Measurements from ENCODE around the gene EFCAB6. TPM values are rescaled to one million over a fixed set of nuclear protein-coding genes. Genes with fewer than 3 reads are reported as not detected.
A peak's percentile ranks its signal among the peaks of the same experiment; 100 is the strongest.

EFCAB6 gene
- total and polyA plus RNA-seq, 10 donors, result 0.07 to 2.8 (median 0.78) TPM

DNA sequence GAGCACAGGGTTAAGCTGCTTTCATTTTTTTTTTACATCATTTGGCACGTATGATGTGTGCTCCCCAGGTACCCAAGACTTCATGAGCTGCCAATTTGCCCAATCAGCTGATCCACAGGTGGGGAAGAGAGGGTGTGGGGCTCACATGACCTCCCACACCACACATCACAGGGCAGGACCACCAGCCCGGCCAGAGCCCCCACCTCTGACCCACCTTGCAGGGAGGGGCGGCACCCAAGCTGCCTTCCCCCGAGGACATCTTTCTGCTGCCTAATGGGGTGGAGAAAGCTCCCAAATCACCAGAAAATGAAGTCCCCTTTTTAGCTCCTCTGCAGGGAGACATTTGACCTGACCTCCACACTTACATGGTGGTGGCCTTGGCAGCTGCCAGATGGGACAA lies 280.5 kb downstream of the EFCAB6 start:
- 59 to 73% (median 68%) methylated on average over 4 of the region's 4 CpGs for WGBS, 5 donors
- H3K27ac ChIP-seq, result no peak overlapping the region
- no peak for TF ChIP-seq POLR2AphosphoS5 (IDR thresholded peaks at IDR 0.05)
- TF ChIP-seq CTCF (IDR thresholded peaks at IDR 0.05 in 8 of 11, conservative IDR thresholded peaks at IDR 0.05 in 3 of 11), result no peak
- TF ChIP-seq POLR2A (IDR thresholded peaks at IDR 0.05), result no peak
- H3K4me3 ChIP-seq, result no peak overlapping the region
- peaks cover 0 to 22% (median 4%) of the 10 kb centered on the region in 7 donors for H3K27me3 ChIP-seq (replicated peaks in 1 of 7)
- no peaks in the 10 kb centered on the region for H3K36me3 ChIP-seq
- H3K9me3 ChIP-seq, result peaks cover 0 to 3% (median 0%) of the 10 kb centered on the region in 8 donors
- H3K4me1 ChIP-seq, result no peaks in the 10 kb centered on the region
- no peak for DNase-seq
- intact Hi-C loops (cut with DNase I; ENCODE audit: low total_unique reads), result no loop called here

DNA sequence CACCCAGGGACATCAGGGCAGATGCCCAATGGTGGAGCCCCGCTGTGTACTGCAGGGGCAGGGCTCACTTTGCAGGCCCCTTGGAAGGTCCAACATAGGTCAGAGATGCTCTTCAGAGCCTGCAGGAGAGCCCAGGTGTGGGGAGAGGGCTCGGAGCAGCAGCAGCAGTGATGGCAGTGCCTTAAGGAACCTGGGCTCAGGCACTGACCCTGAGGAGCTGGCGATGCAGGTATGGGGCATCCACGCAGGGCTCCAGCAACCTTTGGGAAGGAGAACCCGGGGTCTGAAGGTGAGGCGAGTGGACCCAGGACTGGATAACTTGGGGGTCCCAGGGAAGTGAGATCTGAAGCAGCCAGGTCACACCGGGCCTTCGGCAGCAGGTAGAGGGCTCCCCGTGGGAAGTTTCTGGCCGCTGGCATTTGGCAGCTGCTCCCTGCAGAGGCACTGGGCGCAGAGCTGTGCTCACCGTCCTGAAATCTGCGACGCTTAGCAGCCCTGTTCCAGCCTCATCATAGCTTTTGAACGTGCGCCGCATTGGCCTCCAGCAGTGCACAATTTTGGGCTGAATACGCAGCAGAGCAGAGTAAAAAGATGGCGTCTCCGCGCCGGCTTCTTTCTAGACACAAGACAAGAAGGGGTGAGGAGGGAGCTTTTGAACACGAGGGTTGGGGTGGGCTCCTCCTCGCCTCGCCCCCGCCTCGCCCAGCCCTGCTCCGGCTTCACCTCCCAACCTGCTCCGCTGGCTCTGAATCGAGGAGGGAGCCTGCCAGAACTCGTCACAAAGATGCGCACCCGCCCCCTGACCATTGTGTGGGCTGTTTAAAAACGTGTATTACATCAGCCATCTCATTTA lies 281.5 kb downstream of the EFCAB6 start:
- WGBS, 5 donors, result 82 to 86% (median 85%) methylated on average over 33 to 34 of the region's 34 CpGs
- no peak for DNase-seq
- Histone ChIP-seq H3K4me1 (no peaks in the 10 kb centered on the region), H3K27ac (no peak overlapping the region), H3K36me3 (no peaks in the 10 kb centered on the region), H3K4me3 (no peak overlapping the region), H3K9me3 (no peaks in the 10 kb centered on the region), H3K27me3 (replicated peaks in 1 of 7) (peaks cover 0 to 33% (median 4%) of the 10 kb centered on the region in 7 donors)
- TF ChIP-seq POLR2A (IDR thresholded peaks at IDR 0.05), result no peak
- no peak for TF ChIP-seq POLR2AphosphoS5 (IDR thresholded peaks at IDR 0.05)
- no peak for TF ChIP-seq CTCF (IDR thresholded peaks at IDR 0.05 in 8 of 11, conservative IDR thresholded peaks at IDR 0.05 in 3 of 11)
- intact Hi-C loops (cut with DNase I; ENCODE audit: low total_unique reads), result no loop called here

- intact Hi-C loops (cut with DNase I; ENCODE audit: low total_unique reads), result no loop called here
- H3K9me3 ChIP-seq, result no peaks in the 10 kb centered on the region
- H3K36me3 ChIP-seq, result no peaks in the 10 kb centered on the region
- WGBS, 5 donors, result 64 to 74% (median 72%) methylated on average over 9 of the region's 9 CpGs
- H3K4me1 ChIP-seq, result no peaks in the 10 kb centered on the region
- TF ChIP-seq POLR2A (IDR thresholded peaks at IDR 0.05), result no peak
- no peak for TF ChIP-seq POLR2AphosphoS5 (IDR thresholded peaks at IDR 0.05)
- TF ChIP-seq CTCF (IDR thresholded peaks at IDR 0.05 in 8 of 11, conservative IDR thresholded peaks at IDR 0.05 in 3 of 11), result no peak
- H3K27ac ChIP-seq, result no peak overlapping the region
- DNase-seq, result peak; percentile 28
- peaks cover 0 to 36% (median 4%) of the 10 kb centered on the region in 7 donors for H3K27me3 ChIP-seq (replicated peaks in 1 of 7)
- no peak overlapping the region for H3K4me3 ChIP-seq
Observed at GRCh38 chr22:43529934-43530333, 282.2 kb downstream of the EFCAB6 start.

DNA sequence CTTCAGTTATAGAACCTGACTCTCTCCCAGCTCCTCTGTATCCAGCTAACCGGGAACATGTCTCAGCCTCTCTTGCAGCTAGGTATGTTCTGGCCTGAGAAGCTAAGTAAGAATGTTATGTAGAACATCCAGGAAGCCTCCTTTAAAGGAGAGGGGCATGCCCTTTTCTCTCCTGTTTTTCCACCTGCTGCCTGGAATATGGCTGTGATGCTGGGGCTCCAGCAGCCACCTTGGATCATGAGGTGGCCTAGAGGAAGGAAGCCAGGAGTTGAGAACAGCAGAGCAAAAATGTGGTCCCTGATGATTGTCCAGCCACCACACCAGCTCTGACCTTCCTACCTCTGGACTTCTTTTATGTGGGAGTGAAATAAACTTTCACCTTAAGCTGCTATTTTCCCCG lies 282.6 kb downstream of the EFCAB6 start:
- TF ChIP-seq CTCF (IDR thresholded peaks at IDR 0.05 in 8 of 11, conservative IDR thresholded peaks at IDR 0.05 in 3 of 11) (no peak), POLR2AphosphoS5 (IDR thresholded peaks at IDR 0.05) (no peak), POLR2A (IDR thresholded peaks at IDR 0.05) (no peak)
- H3K27ac ChIP-seq, result no peak overlapping the region
- DNase-seq, result no peak

More for the DNA sequence above, 282.6 kb downstream of the EFCAB6 start:
- 86 to 100% (median 100%) methylated on average over 2 of the region's 2 CpGs for WGBS, 5 donors
- no peak overlapping the region for H3K4me3 ChIP-seq
- H3K9me3 ChIP-seq, result no peaks in the 10 kb centered on the region
- intact Hi-C loops (cut with DNase I; ENCODE audit: low total_unique reads), result no loop called here
- H3K36me3 ChIP-seq, result no peaks in the 10 kb centered on the region
- no peaks in the 10 kb centered on the region for H3K4me1 ChIP-seq
- peaks cover 0 to 36% (median 4%) of the 10 kb centered on the region in 7 donors for H3K27me3 ChIP-seq (replicated peaks in 1 of 7)
